ENCODE data around the gene GPR15LG. TPM values are rescaled to one million over a fixed set of nuclear protein-coding genes. Genes with fewer than 3 reads are reported as not detected.
A peak's percentile ranks its signal among the peaks of the same experiment; 100 is the strongest.

GPR15LG gene
- total RNA-seq, 4 donors from 2014 or later, result 132 to 352 (median 320) TPM

DNA sequence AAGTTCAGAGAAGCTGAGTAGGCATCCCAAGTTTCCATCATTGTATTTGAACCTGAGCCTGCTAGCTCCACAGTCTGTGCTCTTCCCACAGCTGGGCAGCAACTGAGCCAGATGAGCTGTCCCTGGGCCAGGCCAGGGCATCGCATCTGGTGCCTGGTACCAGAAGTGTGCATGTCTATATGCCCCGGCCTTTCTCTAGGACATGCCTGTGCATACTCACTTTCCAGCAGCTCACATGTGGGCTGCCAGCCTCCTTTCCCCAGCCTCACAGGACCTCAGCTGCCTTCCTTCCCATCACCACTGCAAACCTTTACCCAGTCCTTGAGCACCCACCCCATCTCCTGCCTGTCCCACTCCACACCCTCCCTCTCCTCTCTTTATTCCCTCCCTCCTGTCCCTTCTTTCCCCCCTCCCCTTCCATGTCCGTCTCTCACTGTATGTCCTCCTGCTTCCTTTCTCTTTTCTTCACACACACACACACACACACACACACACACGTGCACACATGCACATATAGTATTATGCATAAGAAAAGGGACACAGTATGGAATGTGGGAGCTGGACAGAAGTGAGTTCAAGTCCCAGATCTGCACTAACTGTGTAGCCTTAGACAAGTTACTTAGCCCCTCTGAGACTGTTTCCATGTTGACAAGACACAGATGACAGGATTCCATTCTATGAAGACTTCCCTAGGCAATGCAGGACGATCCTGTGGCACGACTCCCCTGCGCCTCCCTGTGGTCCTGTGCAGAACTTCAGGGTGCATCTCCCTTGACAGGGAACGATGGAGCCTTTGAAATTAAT, 31.6 kb downstream of the GPR15LG start:
- whole genome bisulfite sequencing, 2 donors, result 31 to 38% methylated on average over 8 of the region's 8 CpGs
- no peak overlapping the region for H3K4me3 ChIP-seq
- H3K9me3 ChIP-seq, result no peaks in the 10 kb centered on the region
- DNase-seq, result no peak
- intact Hi-C loops (cut with DNase I), result loop anchor here (5.0 kb wide), 1 partner anchor 58 kb away; no protein-coding TSS in a partner anchor
- H3K36me3 ChIP-seq, result peaks cover 0 to 21% (median 0%) of the 10 kb centered on the region in 3 donors
- TF ChIP-seq POLR2A (IDR thresholded peaks at IDR 0.05), result no peak
- TF ChIP-seq, protein P1, sequence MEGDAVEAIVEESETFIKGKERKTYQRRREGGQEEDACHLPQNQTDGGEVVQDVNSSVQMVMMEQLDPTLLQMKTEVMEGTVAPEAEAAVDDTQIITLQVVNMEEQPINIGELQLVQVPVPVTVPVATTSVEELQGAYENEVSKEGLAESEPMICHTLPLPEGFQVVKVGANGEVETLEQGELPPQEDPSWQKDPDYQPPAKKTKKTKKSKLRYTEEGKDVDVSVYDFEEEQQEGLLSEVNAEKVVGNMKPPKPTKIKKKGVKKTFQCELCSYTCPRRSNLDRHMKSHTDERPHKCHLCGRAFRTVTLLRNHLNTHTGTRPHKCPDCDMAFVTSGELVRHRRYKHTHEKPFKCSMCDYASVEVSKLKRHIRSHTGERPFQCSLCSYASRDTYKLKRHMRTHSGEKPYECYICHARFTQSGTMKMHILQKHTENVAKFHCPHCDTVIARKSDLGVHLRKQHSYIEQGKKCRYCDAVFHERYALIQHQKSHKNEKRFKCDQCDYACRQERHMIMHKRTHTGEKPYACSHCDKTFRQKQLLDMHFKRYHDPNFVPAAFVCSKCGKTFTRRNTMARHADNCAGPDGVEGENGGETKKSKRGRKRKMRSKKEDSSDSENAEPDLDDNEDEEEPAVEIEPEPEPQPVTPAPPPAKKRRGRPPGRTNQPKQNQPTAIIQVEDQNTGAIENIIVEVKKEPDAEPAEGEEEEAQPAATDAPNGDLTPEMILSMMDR (IDR thresholded peaks at IDR 0.05), result peak; percentile 32 to 93 (median 76)
- H3K27ac ChIP-seq, result no peak overlapping the region
- H3K27me3 ChIP-seq, result no peaks in the 10 kb centered on the region
- H3K4me1 ChIP-seq, result no peaks in the 10 kb centered on the region

DNA sequence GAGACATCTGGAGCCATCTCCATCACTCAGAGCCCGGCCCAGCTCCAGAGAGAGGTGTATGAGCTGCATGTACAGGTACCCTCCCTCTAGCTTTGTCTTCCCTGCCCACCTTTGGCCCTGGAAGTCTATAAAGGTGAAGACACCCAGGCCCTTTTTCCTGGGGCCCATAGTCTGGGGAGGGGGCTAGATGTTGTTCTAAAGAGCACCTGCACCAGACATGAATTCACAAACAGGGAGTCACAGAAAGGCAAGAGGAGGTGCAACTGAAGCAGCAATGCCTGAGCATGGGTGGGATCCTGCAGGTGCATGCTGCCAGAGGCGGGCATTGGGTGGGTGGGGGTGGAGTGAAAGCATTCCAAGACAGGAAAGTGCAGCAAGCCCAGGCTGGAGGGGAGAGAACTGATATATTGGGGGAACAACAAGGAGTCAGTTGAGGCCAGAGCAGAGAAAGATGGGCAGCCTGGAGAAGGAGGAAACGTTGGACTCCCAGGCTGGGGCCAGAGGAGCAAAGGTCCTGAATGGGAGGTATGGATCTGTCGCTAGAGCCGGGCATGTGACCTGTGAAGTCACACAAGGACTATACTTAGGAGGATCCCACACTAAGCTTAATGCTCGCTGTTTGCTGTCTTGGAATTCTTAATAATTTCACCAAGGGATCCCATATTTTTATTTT, 32.4 kb downstream of the GPR15LG start:
- 67 to 88% methylated on average over 5 to 6 of the region's 6 CpGs for WGBS, 2 donors
- no peak for DNase-seq
- Histone ChIP-seq H3K4me1 (no peaks in the 10 kb centered on the region), H3K27ac (no peak overlapping the region), H3K27me3 (no peaks in the 10 kb centered on the region), H3K9me3 (no peaks in the 10 kb centered on the region), H3K4me3 (no peak overlapping the region), H3K36me3 (peaks cover 0 to 15% (median 0%) of the 10 kb centered on the region in 3 donors)
- intact Hi-C loops (cut with DNase I), result loop anchor here (5.0 kb wide), 1 partner anchor 59 kb away; no protein-coding TSS in a partner anchor
- TF ChIP-seq, protein P1 (IDR thresholded peaks at IDR 0.05), result no peak
- no peak for TF ChIP-seq POLR2A (IDR thresholded peaks at IDR 0.05)

GRCh38 chr10:84208023-84208422, 34.4 kb downstream of the GPR15LG start:
- H3K27me3 ChIP-seq, result no peaks in the 10 kb centered on the region
- no peaks in the 10 kb centered on the region for H3K4me1 ChIP-seq
- TF ChIP-seq, protein P1 (IDR thresholded peaks at IDR 0.05), result no peak
- no peak for TF ChIP-seq POLR2A (IDR thresholded peaks at IDR 0.05)
- no peaks in the 10 kb centered on the region for H3K9me3 ChIP-seq
- H3K4me3 ChIP-seq, result no peak overlapping the region
- peaks cover 0 to 26% (median 0%) of the 10 kb centered on the region in 3 donors for H3K36me3 ChIP-seq
- DNase-seq, result no peak
- 80 to 87% methylated on average over 4 to 5 of the region's 10 CpGs for WGBS, 2 donors
- H3K27ac ChIP-seq, result no peak overlapping the region
- intact Hi-C loops (cut with DNase I), result loop anchor here (5.0 kb wide), 1 partner anchor 61 kb away; no protein-coding TSS in a partner anchor

DNA sequence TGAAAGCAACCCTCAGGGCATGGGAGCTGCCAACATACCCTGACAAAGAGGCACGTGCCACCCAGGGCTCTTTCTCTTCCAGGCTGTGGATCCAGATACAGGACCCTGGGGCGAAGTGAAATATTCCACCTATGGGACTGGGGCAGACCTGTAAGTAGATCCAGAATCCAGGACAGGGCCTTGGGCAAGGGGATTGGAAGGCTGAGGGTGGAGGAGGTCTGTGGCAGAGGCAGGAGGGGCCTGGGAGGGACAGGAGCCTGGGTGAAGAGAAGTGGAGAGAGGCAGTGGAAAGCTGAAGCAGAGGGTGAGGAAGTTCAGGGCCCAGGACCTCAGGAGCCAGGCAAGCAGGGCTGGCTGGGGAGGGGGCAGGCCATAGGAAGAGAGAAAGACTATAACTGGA, 38.0 kb downstream of the GPR15LG start:
- Histone ChIP-seq H3K36me3 (peaks cover 0 to 29% (median 0%) of the 10 kb centered on the region in 3 donors), H3K9me3 (no peaks in the 10 kb centered on the region), H3K27ac (no peak overlapping the region), H3K27me3 (no peaks in the 10 kb centered on the region), H3K4me3 (no peak overlapping the region), H3K4me1 (no peaks in the 10 kb centered on the region)
- no peak for DNase-seq
- WGBS, 2 donors, result 50% methylated on average over 1 of the region's 2 CpGs; no CpG with 5 or more reads in 1 of the 2 donors
- intact Hi-C loops (cut with DNase I), result no loop called here
- TF ChIP-seq, protein P1 (IDR thresholded peaks at IDR 0.05), result no peak
- TF ChIP-seq POLR2A (IDR thresholded peaks at IDR 0.05), result no peak

DNA sequence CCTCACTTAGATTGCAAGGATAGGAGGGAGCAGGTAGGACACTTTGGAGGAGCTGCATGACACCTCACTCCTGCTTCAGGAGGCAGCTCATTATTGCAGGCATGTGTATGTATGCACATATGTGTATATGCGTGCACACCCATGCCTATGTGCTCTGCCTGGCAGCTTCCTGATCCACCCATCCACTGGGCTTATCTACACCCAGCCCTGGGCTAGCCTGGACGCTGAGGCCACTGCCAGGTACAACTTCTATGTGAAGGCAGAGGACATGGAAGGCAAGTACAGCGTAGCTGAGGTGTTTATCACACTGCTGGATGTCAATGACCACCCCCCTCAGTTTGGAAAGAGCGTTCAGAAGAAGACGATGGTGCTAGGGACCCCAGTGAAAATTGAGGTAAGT, 38.4 kb downstream of the GPR15LG start:
- Histone ChIP-seq H3K27ac (no peak overlapping the region), H3K9me3 (no peaks in the 10 kb centered on the region), H3K4me1 (no peaks in the 10 kb centered on the region), H3K27me3 (no peaks in the 10 kb centered on the region), H3K4me3 (no peak overlapping the region), H3K36me3 (peaks cover 0 to 29% (median 0%) of the 10 kb centered on the region in 3 donors)
- 76 to 93% methylated on average over 3 to 4 of the region's 5 CpGs for WGBS, 2 donors
- no peak for DNase-seq
- TF ChIP-seq POLR2A (IDR thresholded peaks at IDR 0.05), result no peak
- TF ChIP-seq, protein P1 (IDR thresholded peaks at IDR 0.05), result no peak
- intact Hi-C loops (cut with DNase I), result no loop called here
